ENCODE measurements around the gene PLAAT5.
A peak's percentile ranks its signal among the peaks of the same experiment; 100 is the strongest.
"Not testable (repeated sequence)": the region's sequence is repeated elsewhere in the genome, so short reads cannot be mapped to it uniquely, and the experiment has no call there.

PLAAT5 gene

GRCh38 chr11:63490551-63491239 lies at the start of gene PLAAT5:
Gene PLAAT5 (minus strand): TSS chr11:63491167. CDS start chr11:63491034, 133 bp downstream.
- DNase-seq (ENCODE audit: low spot score), result no peak
- no peak for FAIRE-seq

DNA sequence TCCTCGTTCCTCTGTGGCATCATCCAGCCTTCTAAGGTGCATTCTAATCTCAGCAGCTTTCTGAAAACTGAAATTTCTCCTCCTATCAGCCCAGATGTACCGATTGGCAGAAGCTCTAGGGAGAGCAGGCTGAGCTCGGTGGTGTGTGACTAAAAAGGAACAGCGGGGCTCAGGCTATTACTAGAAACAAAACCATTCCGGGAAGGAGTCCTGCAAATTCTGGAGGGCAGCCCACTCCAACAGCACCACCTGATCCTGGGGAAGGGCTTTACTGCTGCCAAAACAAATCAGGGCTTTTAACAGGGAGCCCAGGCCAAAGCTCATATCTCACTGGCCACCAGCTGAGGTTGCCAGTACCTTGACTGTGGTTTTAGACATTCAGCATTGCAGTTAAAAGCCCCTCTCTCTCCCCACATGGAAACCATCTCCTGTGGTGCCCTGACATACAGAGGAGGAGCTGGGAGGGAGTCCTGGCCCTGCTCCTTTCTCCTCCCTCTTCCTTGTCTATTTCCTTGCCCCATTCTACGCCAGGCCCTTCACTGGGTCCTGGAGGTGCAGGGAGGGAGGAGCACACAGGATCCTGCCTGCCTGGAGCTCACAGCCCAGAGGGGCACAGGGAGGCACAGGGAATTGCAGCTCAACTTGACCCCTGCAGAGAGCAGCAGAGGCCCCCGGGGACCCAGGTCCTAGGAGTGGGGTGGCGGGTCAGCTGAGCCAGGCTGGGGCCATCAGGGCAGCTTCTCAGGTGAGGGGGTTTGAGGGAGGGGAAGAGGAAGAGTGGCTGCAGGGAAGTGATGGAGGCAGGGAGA lies 46.5 kb upstream of the PLAAT5 start:
- FAIRE-seq, result no peak
- no peak for DNase-seq (ENCODE audit: low spot score)

DNA sequence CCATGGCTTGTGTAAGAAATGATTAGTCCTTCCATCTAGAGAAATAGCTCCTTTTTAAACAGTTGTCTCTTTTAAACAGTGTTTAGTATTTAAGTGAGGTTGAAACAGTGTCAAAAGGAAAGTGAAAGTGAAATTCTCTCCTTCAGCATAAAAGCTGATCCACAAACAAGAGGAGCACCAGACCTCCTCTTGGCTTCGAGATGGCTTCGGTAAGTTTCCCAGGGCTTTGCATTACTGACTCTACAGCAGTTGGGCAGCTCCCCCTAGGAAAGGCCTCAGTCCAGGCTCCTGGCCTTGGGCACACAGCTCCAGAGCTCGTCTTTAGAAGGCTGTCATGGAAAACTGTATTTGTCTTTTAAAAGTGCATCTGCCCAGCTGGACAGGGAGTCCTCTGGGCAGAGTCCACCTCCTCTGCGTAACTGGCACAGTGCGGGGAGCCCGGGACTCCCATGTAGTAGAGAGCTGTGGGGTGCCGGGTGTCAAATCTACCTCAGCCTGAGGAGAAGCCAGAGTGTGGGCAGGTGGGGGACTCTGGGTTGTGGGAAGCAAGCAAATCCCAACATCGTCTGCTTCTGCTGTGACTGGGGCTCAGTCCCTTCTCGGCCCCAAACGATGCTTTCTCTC lies 45.8 kb upstream of the PLAAT5 start, which contains the start of gene PLAAT4:
TSS of gene PLAAT4 (plus strand) at position 140 of the 624 bp plus-strand sequence. CDS start at position 201, 61 bp downstream.
- no peak for FAIRE-seq
- DNase-seq (ENCODE audit: low spot score), result peak; percentile 27

- DNase-seq (ENCODE audit: low spot score) (no peak), FAIRE-seq (no peak)
Observed at GRCh38 chr11:63535734-63536133, 44.8 kb upstream of the PLAAT5 start.

DNA sequence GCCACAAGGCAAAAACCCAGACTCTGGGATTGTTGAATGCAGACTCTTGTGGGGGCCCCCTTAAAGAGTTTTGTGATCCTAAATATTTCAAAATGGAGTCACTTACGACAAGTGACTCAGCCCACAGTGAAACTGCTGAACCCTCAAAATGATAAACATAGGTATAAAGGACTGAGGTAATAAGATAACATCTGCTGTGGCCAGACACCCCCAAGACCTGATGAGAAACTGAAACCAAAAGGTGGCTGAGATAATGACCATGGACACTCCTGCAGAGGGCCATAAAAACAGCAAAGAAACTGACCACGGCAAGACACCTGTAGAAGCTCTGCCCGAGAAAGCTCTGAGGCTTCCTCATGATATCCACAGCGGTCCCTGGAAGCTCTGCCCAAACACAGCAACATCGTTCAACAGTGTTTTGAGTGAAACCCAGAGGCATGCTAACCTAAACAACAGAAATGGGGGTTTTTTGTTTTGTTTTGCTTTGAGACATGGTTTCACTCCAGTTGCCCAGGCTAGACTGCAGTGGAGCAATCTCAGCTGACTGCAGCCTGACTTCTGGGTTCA lies 44.0 kb upstream of the PLAAT5 start:
- DNase-seq (ENCODE audit: low spot score), result no peak

GRCh38 chr11:63534076-63534475 lies 43.1 kb upstream of the PLAAT5 start:
- FAIRE-seq, result no peak
- DNase-seq (ENCODE audit: low spot score), result no peak

More for the DNA sequence above, 44.0 kb upstream of the PLAAT5 start:
- no peak for FAIRE-seq

- FAIRE-seq (no peak), DNase-seq (ENCODE audit: low spot score) (no peak)
Observed at GRCh38 chr11:63532799-63533475, 42.0 kb upstream of the PLAAT5 start.

GRCh38 chr11:63532117-63532516 lies 41.1 kb upstream of the PLAAT5 start:
- FAIRE-seq (no peak), DNase-seq (ENCODE audit: low spot score) (no peak)

DNA sequence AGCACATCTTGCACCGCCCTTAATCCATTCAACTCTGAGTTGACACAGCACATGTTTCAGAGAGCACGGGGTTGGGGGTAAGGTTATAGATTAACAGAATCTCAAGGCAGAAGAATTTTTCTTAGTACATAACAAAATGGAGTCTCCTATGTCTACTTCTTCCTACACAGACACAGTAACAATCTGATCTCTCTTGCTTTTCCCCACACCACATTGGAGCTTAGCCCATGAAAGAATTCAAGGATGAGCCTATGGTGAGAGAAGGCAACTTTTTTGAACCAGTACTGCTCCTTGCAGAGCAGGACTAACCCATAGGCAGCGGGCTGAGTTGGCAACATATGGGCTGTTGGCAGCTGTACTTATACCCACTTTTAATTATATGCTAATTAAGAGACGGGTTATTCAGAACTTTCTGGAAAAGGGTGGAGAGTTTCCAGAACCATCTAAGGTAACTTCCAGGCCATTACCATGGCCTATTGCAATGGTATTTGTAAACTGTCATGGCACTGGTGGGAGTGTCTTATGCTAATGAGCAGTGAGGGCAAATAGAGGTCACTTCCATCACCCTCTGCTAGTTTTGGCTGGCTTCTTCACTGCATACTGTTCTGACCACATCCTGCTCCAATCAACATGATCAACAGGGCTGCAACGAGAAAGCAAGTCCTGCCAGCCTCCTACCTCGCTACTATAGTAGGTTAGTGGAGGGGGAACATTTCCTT lies 40.3 kb upstream of the PLAAT5 start:
- not testable (repeated sequence) for FAIRE-seq
- peak; percentile 44 for DNase-seq (ENCODE audit: low spot score)

DNA sequence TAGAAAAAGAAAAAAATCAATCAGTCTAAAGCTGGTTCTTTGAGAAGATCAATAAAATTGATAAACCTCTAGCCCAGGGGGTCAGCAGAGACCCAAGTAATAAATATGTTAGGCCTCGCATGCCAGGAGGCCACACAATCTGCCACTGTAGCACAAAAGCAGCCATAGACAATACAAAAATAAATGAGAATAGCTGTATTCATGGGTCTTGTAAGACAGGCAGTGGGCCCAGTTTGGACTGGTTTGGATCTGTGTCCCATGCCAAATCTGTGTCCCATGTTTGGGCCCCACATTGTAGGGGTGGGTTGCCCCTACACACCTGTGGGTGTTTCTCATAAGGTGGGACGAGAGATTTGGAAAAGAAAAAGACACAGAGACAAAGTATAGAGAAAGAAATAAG lies 39.1 kb upstream of the PLAAT5 start:
- no peak for DNase-seq (ENCODE audit: low spot score)
- FAIRE-seq, result no peak

DNA sequence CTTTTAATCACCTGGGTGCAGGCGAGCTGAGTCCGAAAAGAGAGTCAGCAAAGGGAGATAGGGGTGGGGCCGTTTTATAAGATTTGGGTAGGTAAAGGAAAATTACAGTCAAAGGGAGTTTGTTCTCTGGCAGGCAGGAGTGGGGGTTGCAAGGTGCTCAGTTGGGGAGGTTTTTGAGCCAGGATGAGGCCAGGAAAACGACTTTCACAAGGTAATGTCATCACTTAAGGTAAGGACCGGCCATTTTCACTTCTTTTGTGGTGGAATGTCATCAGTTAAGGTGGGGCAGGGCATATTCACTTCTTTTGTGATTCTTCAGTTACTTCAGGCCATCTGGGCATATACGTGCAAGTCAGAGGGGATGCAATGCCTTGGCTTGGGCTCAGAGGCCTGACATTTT lies 38.4 kb upstream of the PLAAT5 start:
- DNase-seq (ENCODE audit: low spot score); FAIRE-seq: not testable (repeated sequence)

GRCh38 chr11:63528729-63529278 lies 37.8 kb upstream of the PLAAT5 start:
- FAIRE-seq; DNase-seq (ENCODE audit: low spot score): not testable (repeated sequence)

- not testable (repeated sequence) for FAIRE-seq
Observed at GRCh38 chr11:63528156-63528555, 37.2 kb upstream of the PLAAT5 start.

DNA sequence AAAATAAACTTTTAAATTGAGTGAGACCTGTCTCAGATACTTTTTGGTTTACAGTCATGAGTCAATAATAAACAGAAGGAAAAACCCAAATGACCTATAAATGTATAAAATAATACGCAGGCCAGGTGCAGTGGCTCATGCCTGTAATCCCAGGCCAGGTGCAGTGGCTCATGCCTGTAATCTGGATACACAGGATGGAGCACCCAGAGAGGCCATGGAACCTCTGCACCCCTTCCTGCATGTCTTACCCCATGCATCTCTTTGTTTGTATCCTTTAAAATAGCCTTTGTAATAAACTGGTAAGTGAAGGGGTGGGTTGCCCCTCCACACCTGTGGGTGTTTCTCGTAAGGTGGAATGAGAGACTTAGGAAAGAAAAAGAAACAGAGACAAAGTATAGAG lies 36.7 kb upstream of the PLAAT5 start:
- no peak for DNase-seq (ENCODE audit: low spot score)
- FAIRE-seq, result no peak

More at GRCh38 chr11:63528156-63528555, 37.2 kb upstream of the PLAAT5 start:
- not testable (repeated sequence) for DNase-seq (ENCODE audit: low spot score)

DNA sequence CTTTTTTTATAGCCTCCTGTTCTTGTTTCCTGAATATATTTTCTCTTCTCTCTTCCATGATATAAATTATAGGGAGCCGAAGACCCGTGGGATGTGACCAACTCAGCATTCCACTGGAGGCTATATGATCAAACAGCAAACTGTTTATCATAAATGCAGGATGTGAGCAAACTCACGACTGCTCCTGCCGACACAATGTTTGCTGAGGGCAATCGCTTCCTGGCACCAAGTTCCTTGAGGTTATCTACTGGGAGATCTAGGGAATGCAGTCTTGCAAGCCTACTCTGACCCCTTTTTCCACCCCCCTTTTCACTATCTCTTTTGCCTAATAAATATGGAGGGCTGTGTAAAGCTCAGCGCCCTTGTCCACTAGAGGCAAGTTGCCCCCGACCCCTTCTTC lies 32.2 kb upstream of the PLAAT5 start:
- DNase-seq (ENCODE audit: low spot score) (no peak), FAIRE-seq (no peak)

GRCh38 chr11:63521896-63522295 lies 30.9 kb upstream of the PLAAT5 start:
- DNase-seq (ENCODE audit: low spot score), result no peak
- no peak for FAIRE-seq

- FAIRE-seq, result no peak
- no peak for DNase-seq (ENCODE audit: low spot score)
Observed at GRCh38 chr11:63520606-63521170, 29.7 kb upstream of the PLAAT5 start.

- no peak for FAIRE-seq
- no peak for DNase-seq (ENCODE audit: low spot score)
Observed at GRCh38 chr11:63518548-63518947, 27.6 kb upstream of the PLAAT5 start.

DNA sequence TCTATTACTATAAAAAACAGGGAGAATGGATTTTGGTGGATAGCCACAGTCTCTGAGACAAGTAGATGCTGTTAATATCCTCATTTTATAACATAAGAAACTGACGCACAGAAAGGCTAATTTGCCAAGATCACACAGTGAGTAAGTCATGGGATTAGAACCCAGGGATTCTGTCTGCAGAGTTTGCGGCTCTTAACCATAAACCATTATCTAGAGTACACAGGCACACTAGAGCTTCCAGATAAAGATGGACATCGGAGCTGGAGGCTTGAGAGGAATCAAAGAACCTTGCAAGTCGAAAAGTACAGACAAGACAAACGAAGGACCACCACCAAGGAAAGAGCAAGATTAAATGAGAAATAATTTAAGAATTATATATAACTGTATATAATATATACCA lies 26.2 kb upstream of the PLAAT5 start:
- FAIRE-seq, result no peak
- no peak for DNase-seq (ENCODE audit: low spot score)

- FAIRE-seq (no peak), DNase-seq (ENCODE audit: low spot score) (no peak)
Observed at GRCh38 chr11:63516109-63516508, 25.1 kb upstream of the PLAAT5 start.
